NCI-H146 (cell line): ENCODE measurements around the gene DGKB.

Experiments used
- DNase-seq: peaks from one replicate; lab custom pipeline; 2025; lab: John Stamatoyannopoulos, UW

DGKB gene

DNA sequence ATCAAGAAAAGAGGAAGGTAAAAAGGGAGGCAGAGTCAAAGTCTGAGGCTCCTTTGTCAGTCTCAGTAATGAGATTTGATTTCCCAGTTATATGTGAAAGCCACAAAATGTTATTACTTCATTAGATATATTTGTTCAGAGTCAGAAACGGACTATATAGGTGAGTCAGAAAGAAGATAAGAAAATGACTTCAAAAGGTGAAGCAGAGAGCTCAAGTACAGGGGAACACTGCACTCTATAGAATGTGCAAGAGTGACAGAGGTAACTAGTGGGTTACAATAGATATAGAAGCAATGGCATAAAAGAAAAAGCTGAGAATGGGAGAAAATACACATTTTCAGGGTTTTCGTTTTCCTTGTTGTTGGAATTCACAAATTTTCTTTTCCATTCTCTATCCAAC lies 43.3 kb downstream of the DGKB start:
- DNase-seq, result peak; percentile 29

DNA sequence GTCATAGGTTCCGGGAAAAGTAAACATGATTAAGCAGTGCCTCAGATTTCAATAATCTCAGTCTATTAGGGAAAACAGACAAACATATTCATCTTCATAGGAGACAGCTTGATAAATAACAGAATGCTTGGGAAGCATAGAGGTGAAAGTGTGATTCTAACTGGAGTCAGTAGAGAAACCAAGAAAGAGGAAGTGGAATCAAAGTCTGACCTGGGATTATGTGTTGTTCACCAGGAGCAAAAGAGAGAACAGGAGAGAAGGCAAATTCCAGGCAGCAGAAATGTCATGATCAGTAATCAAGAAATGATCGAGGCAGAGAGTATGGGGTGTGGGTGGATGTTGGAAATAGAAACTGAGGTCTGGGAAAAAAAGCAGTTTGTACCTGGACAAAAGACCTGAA lies 43.7 kb downstream of the DGKB start:
- DNase-seq, result no peak

DNA sequence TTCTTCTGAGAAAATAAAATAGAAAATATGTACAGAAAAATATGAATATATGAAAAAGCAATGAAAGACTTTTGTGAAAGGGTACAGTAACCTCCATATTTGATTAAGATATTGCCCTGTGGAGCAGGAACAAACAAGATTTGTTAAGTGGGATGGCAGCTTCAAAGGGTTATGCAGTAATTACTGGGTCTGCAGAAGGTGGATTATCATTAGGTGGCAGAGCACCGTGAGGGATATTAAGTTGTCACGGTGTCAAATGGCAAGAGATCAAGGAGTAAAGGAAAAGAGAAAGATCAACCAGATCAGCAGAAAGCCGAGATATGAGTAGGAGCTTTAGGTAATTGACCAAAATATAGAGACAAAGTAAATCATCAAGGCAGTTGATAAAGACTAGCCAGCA lies 44.1 kb downstream of the DGKB start:
- peak; percentile 91 for DNase-seq

DNA sequence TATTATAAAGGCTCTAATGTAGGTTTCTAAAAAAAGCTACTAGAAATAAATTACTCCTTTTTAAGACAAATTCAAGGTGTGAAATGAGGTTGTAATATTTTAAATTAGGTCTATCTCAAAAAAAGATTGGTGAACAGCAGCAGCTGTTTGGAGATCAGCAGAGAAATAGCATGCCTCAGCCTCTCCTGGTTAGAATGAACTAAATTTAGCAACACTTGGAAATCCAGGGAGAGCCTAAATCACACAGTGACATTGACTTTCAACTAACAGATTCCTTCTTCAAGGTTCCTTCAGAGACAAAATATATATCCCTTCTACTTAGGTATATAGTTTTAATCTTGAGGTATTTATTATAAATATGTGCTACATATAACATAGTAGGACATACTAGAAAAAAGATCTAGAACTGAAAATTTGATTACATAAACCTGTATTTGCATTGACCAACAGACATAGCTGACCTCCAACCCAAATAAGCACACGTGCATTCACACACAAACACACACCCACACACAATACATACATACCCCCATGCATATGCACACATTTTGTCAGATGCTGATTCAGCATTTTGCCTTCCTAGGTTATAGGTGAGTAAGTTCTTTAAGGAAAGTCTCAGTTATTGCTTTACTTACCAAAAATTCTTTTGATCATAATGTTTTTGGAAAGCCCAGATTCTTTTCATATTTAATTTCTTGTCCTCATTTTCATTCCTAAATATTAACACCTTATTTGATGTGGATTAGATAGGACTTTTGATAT lies 47.3 kb downstream of the DGKB start:
- no peak for DNase-seq

DNA sequence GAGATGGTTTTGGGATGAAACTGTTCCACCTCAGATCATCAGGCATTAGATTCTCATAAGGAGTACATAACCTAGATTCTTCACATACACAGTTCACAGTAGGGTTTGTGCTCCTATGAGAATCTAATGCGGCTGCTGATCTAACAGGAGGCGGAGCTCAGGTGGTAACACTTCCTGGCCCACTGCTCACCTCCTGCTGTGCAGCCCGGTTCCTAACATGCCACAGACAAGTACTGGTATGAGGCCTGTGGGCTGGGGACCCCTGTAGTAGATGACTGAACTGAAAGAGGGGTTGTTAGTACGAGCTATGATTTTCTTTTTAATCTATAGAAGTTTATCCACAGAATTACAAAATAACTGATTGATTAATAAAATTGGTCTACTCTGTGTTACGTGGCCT lies 48.1 kb downstream of the DGKB start:
- no peak for DNase-seq

DNA sequence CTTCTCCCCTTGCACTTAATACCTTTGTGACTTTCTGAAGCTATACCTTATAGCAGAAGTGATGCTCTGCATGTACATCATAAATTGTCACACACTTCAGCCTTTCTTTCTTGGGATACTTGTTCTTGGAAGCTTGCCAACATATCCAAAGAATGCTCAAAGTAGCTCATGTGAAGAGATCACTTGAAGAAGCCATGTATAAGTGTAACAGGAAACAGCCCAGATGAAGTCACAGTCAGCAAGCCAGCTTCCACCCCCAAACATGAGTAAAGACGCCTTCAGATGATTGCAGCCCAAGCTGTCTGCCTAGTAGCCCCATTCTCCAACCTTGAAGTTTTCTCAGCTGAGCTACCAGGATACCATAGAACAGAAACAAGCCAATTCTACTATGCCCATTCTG lies 50.9 kb downstream of the DGKB start:
- no peak for DNase-seq

DNA sequence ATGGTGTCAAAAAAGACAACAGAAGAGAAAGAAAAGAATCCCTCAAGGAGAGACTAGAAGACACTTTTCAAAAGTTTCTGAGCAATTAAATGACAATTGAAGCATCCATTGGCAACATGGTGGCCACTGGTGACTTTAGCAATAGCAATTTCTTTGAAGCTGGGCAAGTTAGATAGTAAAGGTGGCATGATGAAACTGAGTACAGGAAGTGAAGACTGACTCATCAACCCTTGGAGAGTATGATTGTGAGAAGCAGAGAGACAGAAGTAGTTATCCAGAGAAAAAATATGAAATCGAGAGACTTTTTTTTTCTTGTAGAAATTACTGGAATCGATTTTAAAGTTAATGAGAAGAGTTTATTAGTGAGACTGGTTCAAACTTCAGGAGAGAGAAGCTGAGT lies 52.5 kb downstream of the DGKB start:
- DNase-seq, result no peak

DNA sequence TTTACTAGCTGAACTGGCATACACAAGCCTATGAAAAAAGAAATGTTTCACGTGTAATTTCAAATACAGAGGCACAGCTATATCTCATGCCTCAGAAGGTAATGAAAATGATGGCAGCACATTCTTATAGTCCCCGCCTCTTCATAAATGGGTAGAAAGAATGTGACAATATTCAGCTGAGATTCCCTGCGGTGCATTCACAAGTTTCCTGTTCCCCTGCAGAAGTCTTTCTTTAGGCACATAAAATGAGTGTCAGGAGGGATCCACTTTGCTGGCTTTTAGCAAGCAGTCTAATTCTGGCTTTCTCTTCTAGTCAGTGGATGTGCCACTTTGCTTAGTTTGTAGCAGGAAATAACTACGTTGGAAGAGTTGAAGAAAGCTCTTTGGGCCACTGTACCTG lies 56.1 kb downstream of the DGKB start:
- DNase-seq, result no peak

DNA sequence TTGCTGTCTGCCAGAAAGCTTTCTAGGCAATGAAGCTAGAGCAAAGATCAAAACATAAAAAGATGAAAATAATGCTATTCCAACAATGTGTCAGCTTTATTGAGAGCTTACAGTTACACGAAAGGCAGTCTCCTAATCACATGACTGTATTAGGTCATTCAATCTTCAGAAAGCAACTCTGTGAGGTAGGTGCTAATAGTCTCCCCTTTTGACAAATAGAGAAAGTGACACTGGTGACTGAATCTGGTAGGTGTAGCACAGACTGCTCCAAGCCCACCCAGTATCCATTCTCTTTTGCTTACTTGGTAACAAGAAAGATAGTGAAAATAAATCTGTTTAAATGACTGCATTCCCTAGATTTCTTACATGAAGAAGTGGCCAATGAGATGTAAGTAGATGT lies 58.8 kb downstream of the DGKB start:
- DNase-seq, result no peak

DNA sequence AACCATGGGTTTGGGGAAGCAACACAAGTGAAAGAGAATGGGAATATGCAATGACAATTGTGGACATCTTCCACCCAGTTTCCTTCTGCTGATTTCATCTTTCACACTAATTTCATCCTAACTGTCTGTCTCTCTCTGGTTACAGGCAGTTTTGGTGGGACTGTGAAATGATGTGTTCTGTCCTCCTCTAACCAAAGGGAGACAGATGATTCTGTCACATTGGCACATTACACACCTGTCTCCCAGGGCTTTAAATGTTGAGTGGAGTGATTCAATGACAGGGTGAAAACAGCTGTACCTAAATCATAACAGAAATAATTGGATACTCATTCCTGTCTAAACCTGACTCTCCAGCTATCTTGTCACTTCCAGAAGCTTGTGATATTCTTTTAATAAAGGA lies 60.0 kb downstream of the DGKB start:
- no peak for DNase-seq

DNA sequence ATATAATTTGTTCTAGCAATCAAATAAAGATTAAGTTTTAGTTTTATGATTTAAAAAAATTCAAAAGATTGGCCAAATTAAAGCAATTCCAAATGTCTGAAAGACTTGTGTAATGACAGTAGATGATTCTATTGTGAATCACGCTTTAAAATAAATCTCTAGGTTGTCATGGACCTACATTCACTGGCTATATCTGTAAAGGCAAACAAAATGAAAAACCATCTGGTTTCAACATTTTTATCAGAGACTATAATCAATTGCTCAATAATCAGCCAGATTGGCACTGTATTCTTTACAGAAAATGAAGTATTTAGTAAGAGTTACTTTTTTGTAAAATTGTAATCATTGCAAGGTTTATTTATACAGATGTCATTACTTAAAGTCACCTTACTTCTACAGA lies 60.7 kb downstream of the DGKB start:
- no peak for DNase-seq

DNA sequence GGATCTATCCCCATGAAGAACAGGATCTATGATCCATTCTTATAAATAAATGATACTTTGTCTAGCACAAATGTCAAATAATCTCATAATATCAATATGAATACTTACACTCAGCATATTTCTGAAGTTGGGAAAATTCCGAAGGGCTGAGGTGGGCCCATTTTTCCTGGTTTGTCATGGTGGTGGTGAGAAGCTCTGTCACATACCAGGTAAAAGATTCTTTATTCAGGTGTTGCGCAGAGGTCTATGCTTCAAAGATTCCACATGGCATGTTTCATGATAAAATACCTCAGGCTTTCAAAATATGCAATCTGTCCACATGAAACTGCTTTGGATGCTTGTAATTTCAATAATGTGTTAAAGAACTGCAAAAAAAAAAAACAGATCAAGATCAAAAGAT lies 61.5 kb downstream of the DGKB start:
- DNase-seq, result no peak

DNA sequence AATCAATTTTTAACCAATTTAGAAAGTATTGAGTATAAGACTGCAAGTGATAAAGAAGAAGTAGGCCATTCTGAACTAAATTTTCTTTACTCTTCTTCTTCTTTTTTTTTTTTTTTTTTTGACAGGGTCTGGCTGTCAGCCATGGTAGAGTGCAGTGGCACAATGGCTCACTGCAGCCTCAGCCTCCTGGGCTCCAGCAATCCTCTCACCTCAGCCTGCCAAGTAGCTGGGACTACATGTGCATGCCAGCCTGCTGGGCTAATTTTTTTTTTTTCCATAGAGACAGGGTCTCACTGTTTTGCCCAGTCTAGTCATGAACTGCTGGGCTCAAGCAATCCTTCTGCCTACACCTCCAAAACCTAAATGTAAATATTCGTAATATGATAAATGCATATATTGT lies 63.2 kb downstream of the DGKB start:
- no peak for DNase-seq

DNA sequence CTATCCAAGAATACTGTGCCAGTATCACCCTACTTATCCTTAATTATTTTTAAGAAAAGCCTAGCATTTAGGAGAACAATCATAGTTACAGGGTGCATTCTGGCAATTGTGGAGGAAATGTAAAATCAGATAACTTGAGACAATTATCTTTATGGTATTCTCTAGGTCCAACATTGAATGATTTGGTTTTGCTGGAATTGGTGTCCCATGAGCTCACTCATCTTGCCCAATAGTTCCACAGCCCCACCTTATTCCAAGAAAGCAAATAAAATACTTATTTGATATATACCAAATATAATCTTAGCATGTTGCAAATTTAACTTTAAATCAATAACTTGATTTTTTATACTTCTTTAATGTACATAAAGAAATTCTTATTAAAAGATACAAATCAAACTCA lies 65.3 kb downstream of the DGKB start:
- no peak for DNase-seq

DNA sequence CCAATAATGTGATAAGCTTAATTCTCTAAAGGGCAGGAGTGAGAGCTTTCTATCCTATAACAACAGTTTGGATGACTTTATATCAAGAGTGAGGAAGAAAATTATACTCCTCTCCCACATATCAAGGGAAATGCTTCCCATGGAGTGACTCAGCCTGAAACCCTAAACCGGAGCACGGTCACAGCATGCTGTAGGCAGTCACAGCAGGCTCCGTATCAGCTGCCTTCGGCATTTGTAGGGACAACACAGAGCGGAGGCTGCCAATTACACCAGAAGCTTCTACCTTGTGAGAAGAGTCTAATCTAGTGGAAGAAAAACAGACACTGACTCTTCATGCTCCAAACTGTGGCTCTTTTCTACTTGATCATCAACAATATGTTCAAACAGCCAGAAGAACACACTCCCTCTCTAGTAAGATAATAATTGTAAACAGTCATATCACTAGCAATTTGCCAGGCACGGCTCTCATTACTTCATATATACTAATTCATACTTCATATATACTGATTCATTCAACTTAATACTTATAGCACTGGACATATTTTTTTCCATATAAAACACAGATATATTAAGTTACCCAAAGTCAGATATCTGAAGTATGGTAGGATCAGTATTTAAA lies 65.9 kb downstream of the DGKB start:
- peak; percentile 93 for DNase-seq

DNA sequence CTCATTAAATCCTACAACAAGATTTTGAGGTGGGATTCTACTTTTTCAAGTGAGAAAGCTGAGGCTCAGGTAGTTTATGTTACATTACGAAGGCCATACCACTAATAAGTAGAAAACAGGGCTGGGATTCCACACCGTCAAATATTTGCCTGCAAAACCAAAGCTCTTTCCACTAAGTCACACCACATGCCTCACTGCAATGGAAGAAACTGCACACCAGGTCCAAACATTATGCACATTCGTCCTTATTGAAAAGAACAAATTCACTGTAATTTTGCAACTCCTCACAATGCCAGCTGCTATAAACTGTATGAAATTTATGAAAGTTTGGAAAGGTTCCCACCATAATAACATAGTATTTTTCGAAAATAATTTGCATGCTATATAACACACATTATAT lies 66.5 kb downstream of the DGKB start:
- DNase-seq, result no peak

DNA sequence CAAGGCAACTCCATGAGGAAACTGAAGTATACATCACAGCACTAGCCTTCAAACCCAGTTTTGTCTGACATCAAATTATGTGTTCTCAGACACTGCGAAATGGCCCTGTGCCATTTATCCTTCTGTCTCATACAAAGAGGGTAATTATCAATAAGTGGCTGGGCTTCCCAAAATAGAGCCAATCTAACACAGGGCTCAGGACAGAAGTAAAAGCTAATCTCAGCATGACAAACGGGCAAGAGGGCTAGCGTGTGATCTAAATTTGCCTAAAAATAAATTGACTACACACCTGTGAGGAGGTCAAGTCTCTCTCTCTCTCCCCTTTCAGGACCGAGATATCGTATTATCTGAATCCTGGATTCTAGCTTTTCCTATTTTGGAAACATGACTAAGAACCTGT lies 67.2 kb downstream of the DGKB start:
- peak; percentile 96 for DNase-seq

DNA sequence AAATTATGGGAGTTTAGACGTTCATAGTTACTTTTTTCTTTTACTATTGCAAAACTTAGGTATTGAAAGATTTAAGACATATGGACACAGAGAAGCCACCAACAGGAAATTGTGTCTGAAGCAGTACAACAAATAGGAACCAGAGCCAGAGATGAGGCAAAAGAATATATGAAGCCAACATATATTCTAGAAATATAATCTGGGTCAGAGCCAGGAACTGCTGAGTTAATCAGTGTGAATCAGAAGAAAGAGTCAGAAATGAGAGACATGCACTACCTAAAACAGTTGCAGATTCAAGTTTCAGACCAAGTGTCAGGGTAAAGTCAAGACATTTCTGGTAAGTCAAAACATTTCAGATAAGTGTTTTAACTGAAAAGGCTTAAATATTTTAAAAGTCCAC lies 67.7 kb downstream of the DGKB start:
- DNase-seq, result no peak

DNA sequence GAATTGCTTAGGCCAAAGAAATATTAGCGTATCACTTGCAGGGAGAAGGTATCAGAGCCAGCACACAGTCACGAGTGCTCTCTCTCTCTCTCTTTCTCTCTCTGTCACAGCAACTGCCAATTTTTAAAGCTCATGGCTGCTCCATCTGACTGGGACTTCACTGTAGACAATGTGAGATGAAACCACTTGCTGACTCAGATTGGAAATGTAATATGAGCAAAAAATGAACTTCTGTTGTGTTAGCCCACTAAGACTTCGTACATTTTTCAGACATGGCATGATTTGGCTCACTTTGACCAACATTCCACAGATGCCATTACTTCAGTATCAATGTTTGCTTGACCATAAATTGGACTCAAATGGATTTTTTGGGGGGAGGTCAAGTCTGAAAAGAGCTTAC lies 68.1 kb downstream of the DGKB start:
- DNase-seq, result no peak

DNA sequence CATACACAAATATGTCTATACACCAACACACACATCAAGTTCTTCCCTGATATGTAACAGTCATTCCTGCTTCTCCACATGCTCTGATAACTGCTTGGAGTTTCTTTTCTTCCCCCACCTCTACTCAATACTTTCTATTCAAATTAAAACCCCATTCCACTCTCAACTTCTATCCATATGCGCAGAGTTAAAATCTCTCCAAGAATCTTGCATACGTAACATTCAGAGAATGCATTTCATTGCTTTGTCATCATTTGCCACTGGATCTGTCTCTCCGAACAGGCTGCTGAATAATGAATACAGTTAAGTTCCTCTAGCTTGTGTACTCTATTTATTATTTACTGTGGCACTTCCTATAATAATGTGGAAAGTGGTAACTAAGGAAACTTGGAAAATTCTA lies 68.8 kb downstream of the DGKB start:
- no peak for DNase-seq

DNA sequence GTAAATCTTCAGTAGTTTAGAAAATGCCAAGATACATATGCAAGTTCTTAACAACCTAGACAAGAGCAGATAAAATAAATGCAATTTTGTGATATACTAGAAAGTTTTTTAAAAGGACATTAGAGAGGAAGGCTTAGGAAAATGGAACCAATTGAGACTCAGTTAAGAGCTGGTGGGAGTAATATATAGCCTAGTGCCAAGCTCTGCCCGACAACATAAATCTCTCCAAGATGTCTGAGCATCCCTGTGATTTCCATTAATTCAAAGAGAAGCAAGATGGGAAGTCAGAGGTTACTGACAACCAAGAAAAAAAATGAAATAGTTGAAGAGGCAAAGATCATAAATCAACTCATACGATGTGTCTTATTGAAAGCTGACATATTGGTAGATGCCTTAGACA lies 74.5 kb downstream of the DGKB start:
- no peak for DNase-seq

DNA sequence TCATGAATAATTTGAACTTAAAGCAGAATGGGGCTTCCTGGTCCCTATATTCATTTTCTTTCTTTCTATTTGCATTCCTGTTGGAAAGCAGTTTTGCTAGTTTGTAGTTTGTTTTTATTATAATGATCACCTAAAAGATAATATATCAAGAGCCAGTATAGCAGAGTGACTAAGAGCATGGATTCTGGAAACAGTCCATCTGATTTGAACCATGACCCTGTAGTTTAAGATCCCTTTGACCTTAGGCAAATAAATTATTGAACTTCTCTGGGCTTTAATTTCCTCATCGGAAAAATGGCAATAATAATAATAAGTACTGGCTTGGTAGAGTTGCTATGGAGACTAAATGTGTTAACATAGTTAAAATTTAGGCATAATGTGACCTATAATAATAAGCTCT lies 76.1 kb downstream of the DGKB start:
- DNase-seq, result no peak

DNA sequence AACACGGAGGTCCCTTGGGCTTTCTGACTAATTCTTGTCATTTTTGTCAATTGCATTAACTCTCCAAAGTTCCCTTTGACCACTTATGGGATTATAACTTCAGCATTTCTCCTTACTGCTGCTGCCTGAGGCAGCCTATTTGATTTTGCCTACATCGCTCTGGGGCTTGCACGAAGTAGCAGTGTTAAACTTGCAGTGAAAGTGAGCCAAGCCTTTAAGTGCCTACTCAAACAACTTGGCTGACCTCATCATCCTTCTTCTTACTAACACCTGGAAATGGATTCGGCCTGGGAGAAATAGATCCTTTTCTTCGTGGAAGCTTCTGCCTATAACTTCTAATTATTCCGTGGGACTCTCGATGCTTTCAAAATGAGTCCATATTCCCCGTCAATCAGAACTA lies 76.6 kb downstream of the DGKB start:
- no peak for DNase-seq

DNA sequence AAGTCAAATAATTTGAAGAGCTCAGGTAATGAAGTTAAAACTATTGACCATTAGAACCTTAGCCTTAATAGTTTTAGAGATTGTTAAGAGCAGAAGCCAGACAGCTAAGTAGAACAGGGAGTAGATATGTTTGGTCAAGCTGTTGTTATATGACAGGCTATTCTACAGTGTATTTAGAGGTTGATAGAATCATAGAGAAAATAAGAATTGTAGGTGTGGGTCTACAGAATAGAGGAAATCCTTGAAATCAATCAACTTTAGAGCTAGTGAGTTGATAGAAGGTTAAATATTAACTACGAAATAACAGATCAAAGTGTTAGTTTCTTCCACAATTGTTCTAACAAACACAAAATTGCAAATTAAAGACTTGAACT lies 80.1 kb downstream of the DGKB start:
- no peak for DNase-seq
